Parathyroid adenoma (tissue), 2 donors: ENCODE measurements around the gene TRAF5.
"Not testable (repeated sequence)": the region's sequence is repeated elsewhere in the genome, so short reads cannot be mapped to it uniquely, and the experiment has no call there.

Experiments used
- H2AFZ ChIP-seq: fragments of 300-600 bp; sonication (generic); one replicate; pipeline ENCODE4 v1.7.0; 2017; ENCODE audit warnings: antibody characterized with exemption, mild to moderate bottlenecking
- H3K27ac ChIP-seq: fragments of 300-600 bp; sonication (generic); one replicate; pipeline ENCODE4 v1.7.0; 2017
- H3K27me3 ChIP-seq: fragments of 300-600 bp; sonication (generic); one replicate; pipeline ENCODE4 v1.7.0; 2017; ENCODE audit warnings: low read length; ENCODE audit not compliant: control insufficient read depth, insufficient read depth
- H3K36me3 ChIP-seq: fragments of 300-600 bp; sonication (generic); one replicate; pipeline ENCODE4 v1.7.0; 2017; ENCODE audit warnings: low read length; ENCODE audit not compliant: control insufficient read depth, insufficient read depth
- H3K4me1 ChIP-seq: fragments of 300-600 bp; sonication (generic); one replicate; pipeline ENCODE4 v1.7.0; 2017; ENCODE audit warnings: control low read depth
- H3K4me2 ChIP-seq: fragments of 300-600 bp; sonication (generic); one replicate; pipeline ENCODE4 v1.7.0; 2017; ENCODE audit warnings: low read length
- H3K4me3 ChIP-seq: fragments of 300-600 bp; sonication (generic); one replicate; pipeline ENCODE4 v1.7.0; 2017; ENCODE audit warnings: low read depth, low read length
- H3K79me2 ChIP-seq: fragments of 300-600 bp; sonication (generic); one replicate; pipeline ENCODE4 v1.7.0; 2017; ENCODE audit warnings: control low read depth
- H3K9ac ChIP-seq: fragments of 300-600 bp; sonication (generic); one replicate; pipeline ENCODE4 v1.7.0; 2017; ENCODE audit warnings: mild to moderate bottlenecking
- H3K9me3 ChIP-seq: fragments of 300-600 bp; sonication (generic); one replicate; pipeline ENCODE4 v1.7.0; 2017; ENCODE audit warnings: low read length; ENCODE audit not compliant: control insufficient read depth
- TF ChIP-seq, protein P1 (sequence below): fragments of 300-600 bp; sonication (generic); IDR thresholded peaks from one replicate; pipeline ENCODE4 v1.7.0; 2017; ENCODE audit warnings: antibody characterized with exemption, mild to moderate bottlenecking
- donor health status: primary hyperparathyroidism.

TRAF5 gene

DNA sequence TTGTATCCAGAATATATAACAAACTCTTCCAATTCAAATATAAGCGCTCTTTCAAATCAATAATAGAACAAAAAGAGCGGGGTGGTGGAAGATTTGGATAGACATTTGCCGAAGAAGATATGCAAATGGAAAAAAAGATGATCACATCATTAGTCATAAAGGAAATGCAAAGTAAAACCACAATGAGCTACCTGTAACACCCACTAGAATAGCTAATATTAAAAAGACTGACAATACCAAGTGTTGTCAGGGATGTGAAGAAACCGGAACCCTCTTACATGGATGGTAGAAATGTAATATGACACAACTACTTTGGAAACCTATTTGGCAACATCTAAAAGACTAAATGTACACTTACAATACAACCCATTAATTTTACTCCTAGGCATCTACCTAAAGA lies 5.7 kb upstream of the TRAF5 start:
- Histone ChIP-seq H3K4me2 (no peak overlapping the region), H3K9ac (no peak overlapping the region), H2AFZ (no peak overlapping the region), H3K4me3 (no peak overlapping the region), H3K36me3 (no peaks in the 10 kb centered on the region), H3K4me1 (no peaks in the 10 kb centered on the region), H3K9me3 (no peaks in the 10 kb centered on the region), H3K27ac (no peak overlapping the region), H3K79me2 (no peaks in the 10 kb centered on the region), H3K27me3 (no peaks in the 10 kb centered on the region)
- TF ChIP-seq, protein P1, sequence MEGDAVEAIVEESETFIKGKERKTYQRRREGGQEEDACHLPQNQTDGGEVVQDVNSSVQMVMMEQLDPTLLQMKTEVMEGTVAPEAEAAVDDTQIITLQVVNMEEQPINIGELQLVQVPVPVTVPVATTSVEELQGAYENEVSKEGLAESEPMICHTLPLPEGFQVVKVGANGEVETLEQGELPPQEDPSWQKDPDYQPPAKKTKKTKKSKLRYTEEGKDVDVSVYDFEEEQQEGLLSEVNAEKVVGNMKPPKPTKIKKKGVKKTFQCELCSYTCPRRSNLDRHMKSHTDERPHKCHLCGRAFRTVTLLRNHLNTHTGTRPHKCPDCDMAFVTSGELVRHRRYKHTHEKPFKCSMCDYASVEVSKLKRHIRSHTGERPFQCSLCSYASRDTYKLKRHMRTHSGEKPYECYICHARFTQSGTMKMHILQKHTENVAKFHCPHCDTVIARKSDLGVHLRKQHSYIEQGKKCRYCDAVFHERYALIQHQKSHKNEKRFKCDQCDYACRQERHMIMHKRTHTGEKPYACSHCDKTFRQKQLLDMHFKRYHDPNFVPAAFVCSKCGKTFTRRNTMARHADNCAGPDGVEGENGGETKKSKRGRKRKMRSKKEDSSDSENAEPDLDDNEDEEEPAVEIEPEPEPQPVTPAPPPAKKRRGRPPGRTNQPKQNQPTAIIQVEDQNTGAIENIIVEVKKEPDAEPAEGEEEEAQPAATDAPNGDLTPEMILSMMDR, result no peak

DNA sequence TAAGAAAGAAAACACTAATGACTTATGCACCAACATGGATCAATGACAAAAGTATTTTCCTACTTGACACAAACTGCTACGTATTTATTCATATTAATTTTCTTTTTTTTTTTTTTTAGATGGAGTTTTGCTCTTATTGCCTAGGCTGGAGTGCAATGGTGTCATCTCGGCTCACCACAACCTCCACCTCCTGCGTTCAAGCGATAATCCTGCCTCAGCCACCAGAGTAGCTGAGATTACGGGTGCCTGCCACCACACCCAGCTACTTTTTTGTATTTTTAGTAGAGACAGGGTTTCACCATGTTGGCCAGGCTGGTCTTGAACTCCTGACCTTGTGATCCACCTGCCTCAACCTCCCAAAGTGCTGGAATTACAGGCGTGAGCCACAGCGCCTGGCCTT lies 5.0 kb upstream of the TRAF5 start:
- H3K79me2 ChIP-seq, H3K4me2 ChIP-seq, H3K9me3 ChIP-seq, H3K27me3 ChIP-seq, H3K27ac ChIP-seq, H3K4me3 ChIP-seq, H3K36me3 ChIP-seq, H3K4me1 ChIP-seq, H2AFZ ChIP-seq, H3K9ac ChIP-seq: not testable (repeated sequence)

- Histone ChIP-seq H3K27me3 (no peaks in the 10 kb centered on the region), H2AFZ (no peak overlapping the region), H3K4me1 (no peaks in the 10 kb centered on the region), H3K4me3 (no peak overlapping the region), H3K4me2 (no peak overlapping the region), H3K36me3 (no peaks in the 10 kb centered on the region), H3K27ac (no peak overlapping the region), H3K9me3 (no peaks in the 10 kb centered on the region), H3K9ac (no peak overlapping the region), H3K79me2 (no peaks in the 10 kb centered on the region)
- TF ChIP-seq, protein P1, result peak; percentile 55
These were observed 3.2 kb upstream of the TRAF5 start for GRCh38 chr1:211323156-211324063.

DNA sequence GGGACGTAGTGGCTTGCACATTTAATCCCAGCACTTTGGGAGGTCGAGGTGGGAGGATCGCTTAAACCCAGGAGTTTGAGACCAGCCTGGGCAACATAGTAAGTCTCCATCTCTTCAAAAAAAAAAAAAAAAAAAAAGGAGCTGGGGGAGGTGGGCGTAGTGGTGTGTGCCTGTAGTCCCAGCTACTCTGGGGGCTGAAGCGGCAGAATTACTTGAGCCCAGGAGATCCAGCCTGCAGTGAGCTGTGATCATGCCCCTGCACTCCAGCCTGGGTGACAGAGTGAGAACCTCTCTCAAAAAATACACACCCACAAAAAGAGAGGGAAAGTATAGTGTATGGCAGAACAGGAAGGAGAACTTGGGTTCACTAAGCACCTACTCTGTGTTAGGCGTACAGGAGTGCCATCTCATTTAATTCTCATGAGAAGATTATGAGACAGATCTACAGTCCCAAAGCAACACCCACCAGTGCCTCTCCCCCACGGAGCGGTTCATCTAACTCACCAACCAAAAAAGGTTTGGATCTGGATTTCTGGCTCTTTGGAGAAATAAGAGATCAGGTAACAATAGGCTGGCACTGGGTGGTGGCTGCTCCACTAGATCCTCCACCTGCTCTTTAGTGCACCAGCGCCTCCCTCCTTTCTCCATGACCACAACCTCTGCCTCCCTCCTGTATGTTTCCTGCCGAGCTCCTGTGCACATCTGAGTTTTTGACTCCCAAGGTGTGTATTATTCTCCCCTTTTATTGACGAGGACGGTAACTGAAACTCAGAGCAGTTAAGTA lies 1.4 kb upstream of the TRAF5 start:
- Histone ChIP-seq H3K4me2 (no peak overlapping the region), H3K4me3 (no peak overlapping the region), H2AFZ (no peak overlapping the region), H3K27ac (no peak overlapping the region), H3K4me1 (no peaks in the 10 kb centered on the region), H3K9ac (no peak overlapping the region), H3K27me3 (no peaks in the 10 kb centered on the region), H3K9me3 (no peaks in the 10 kb centered on the region), H3K36me3 (no peaks in the 10 kb centered on the region), H3K79me2 (no peaks in the 10 kb centered on the region)
- TF ChIP-seq, protein P1, result no peak

DNA sequence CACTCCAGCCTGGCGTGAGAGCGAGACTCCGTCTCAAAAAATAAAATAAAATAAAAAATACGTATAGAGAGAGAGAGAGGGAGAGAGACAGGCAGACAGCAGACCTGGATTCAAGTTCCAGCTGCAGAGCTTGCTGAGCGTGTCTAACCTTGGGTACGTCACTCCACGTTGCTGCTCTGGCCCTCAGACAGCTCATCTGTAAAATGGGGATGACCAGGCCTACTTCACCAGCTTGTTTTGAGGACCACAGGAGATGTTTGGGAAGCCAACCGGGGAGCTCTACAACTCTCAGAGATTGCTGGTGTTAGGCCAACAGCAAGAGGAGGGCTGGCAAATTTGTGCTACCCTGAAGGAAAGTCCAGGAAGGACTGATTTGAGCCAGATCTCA lies 499 bp upstream of the TRAF5 start:
- H3K4me3 ChIP-seq, result peak overlapping the region; percentile 23
- H3K79me2 ChIP-seq, result no peaks in the 10 kb centered on the region
- H3K9ac ChIP-seq, result no peak overlapping the region
- H3K4me2 ChIP-seq, result peak overlapping the region; percentile 85
- H3K27ac ChIP-seq, result peak overlapping the region; percentile 6
- peak overlapping the region; percentile 77 for H2AFZ ChIP-seq
- H3K36me3 ChIP-seq, result no peaks in the 10 kb centered on the region
- H3K4me1 ChIP-seq, result no peaks in the 10 kb centered on the region
- H3K9me3 ChIP-seq, result no peaks in the 10 kb centered on the region
- TF ChIP-seq, protein P1, result no peak
- H3K27me3 ChIP-seq, result no peaks in the 10 kb centered on the region
